Measurements from ENCODE around the gene POU2F1. TPM values are rescaled to one million over a fixed set of nuclear protein-coding genes. Genes with fewer than 3 reads are reported as not detected.

Gene POU2F1
- total and polyA plus RNA-seq, 2 donors (not counting 3 experiments of a cell fraction or from before 2014, with no cell fraction given) = 6.0 to 12.9 TPM

DNA sequence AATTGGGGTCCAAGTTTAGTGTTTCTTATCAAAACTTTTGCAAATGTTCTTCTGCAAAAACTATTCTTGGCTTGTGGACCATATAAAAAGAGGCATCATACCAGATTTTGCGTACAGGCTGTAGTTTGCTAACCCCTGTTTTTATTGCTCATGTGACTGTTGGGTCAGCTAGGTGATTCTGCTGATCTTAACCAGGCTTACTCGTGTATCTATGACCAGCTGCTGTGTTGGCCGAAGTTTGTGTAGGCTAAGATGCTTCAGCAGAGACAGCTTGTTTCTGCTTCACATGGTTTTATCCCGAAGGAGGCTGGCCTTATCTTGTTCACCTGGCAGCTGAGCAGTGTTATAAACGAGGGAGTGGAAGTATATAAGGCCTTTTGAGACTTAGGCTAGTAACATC, 38.2 kb downstream of the POU2F1 start:
- intact Hi-C loops (cut with micrococcal nuclease) = no loop called here
- Histone ChIP-seq H3K9me3 (replicated peaks; ENCODE audit: control insufficient read depth, insufficient read depth, low read length) (no peaks in the 10 kb centered on the region), H3K4me3 (replicated peaks in 1 of 3; ENCODE audit: insufficient read depth in 1 of 3, low read depth in 1 of 3, low read length in 3 of 3) (no peak overlapping the region), H3K27me3 (ENCODE audit: control insufficient read depth in 2 of 2, insufficient read depth in 2 of 2, low read length in 2 of 2) (no peaks in the 10 kb centered on the region), H2AFZ (ENCODE audit: low read depth, low read length) (no peak overlapping the region), H3K9me1 (replicated peaks; ENCODE audit: control insufficient read depth, extremely low read depth, insufficient read depth, low read length) (no peaks in the 10 kb centered on the region), H3K9ac (replicated peaks; ENCODE audit: extremely low read depth, insufficient read depth, low read length) (no peak overlapping the region), H3K36me3 (ENCODE audit: control insufficient read depth in 2 of 2, extremely low read depth in 1 of 2, insufficient read depth in 2 of 2, low read length in 2 of 2) (no peaks in the 10 kb centered on the region), H3K4me1 (ENCODE audit: control insufficient read depth, extremely low read depth, insufficient read depth, low read length) (no peaks in the 10 kb centered on the region), H3K27ac (ENCODE audit: insufficient read depth, low read depth, low read length) (no peak overlapping the region), H4K20me1 (replicated peaks; ENCODE audit: control insufficient read depth, extremely low read depth, insufficient read depth, low read length) (peaks cover 7% of the 10 kb centered on the region), H3K4me2 (ENCODE audit: insufficient read depth, low read length) (no peak overlapping the region), H3K79me2 (ENCODE audit: control insufficient read depth, insufficient read depth, low read length) (peaks cover 21% of the 10 kb centered on the region)
- TF ChIP-seq FOS (IDR thresholded peaks at IDR 0.05; ENCODE audit: borderline replicate concordance, insufficient read depth, low read length) = no peak
- no peak for TF ChIP-seq JUN (IDR thresholded peaks at IDR 0.05; ENCODE audit: borderline replicate concordance, insufficient read depth, insufficient read length, low read depth)
- TF ChIP-seq MYC (IDR thresholded peaks at IDR 0.05; ENCODE audit: low read depth, low read length) = no peak
- no peak for TF ChIP-seq POLR2AphosphoS5 (IDR thresholded peaks at IDR 0.05; ENCODE audit: insufficient read depth, low read depth, low read length)
- no peak for TF ChIP-seq EZH2 (IDR thresholded peaks at IDR 0.05; ENCODE audit: borderline replicate concordance, low read depth, low read length, severe bottlenecking)
- TF ChIP-seq, protein P1, sequence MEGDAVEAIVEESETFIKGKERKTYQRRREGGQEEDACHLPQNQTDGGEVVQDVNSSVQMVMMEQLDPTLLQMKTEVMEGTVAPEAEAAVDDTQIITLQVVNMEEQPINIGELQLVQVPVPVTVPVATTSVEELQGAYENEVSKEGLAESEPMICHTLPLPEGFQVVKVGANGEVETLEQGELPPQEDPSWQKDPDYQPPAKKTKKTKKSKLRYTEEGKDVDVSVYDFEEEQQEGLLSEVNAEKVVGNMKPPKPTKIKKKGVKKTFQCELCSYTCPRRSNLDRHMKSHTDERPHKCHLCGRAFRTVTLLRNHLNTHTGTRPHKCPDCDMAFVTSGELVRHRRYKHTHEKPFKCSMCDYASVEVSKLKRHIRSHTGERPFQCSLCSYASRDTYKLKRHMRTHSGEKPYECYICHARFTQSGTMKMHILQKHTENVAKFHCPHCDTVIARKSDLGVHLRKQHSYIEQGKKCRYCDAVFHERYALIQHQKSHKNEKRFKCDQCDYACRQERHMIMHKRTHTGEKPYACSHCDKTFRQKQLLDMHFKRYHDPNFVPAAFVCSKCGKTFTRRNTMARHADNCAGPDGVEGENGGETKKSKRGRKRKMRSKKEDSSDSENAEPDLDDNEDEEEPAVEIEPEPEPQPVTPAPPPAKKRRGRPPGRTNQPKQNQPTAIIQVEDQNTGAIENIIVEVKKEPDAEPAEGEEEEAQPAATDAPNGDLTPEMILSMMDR (IDR thresholded peaks at IDR 0.05; ENCODE audit: extremely low read depth in 1 of 2, insufficient read depth in 1 of 2, low read depth in 1 of 2, low read length in 2 of 2) = no peak
- TF ChIP-seq, protein P2, sequence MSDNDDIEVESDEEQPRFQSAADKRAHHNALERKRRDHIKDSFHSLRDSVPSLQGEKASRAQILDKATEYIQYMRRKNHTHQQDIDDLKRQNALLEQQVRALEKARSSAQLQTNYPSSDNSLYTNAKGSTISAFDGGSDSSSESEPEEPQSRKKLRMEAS (IDR thresholded peaks at IDR 0.05; ENCODE audit: insufficient read depth, insufficient read length) = no peak
- TF ChIP-seq POLR2A (IDR thresholded peaks at IDR 0.05; ENCODE audit: low read depth, low read length) = no peak
- TF ChIP-seq GATA2 (IDR thresholded peaks at IDR 0.05; ENCODE audit: insufficient read depth, insufficient read length, low read depth, low read length) = no peak
- dilution Hi-C loops (cut with MboI; ENCODE audit: extremely low pct_ligation_motif_present, low sequenced_read_pairs) = no loop called here
- FAIRE-seq (no peak), DNase-seq (ENCODE audit: low read depth, low spot score) (no peak)
- no TSS peak for BruUV-seq (replicated peaks)
- POLR2A ChIA-PET = no interaction called here
- CTCF ChIA-PET = interaction anchor here (1.5 to 4.7 kb wide), 2 partner anchors 10 to 39 kb away, joined by 6 to 22 read pairs; partner anchors contain the start of gene POU2F1
